Chondrocyte (in vitro differentiated cells): ENCODE measurements around the gene GGPS1. TPM values are rescaled to one million over a fixed set of nuclear protein-coding genes. Genes with fewer than 3 reads are reported as not detected.
"Not testable (repeated sequence)": the region's sequence is repeated elsewhere in the genome, so short reads cannot be mapped to it uniquely, and the experiment has no call there.

Source experiments
- DNase-seq: peaks from one replicate; pipeline ENCODE4 v3.0.0; 2021; ENCODE audit warnings: mixed read lengths, low spot score
- H3K27ac Mint-ChIP-seq: one replicate; pipeline ENCODE4 v1.8.0; 2021; ENCODE audit warnings: mild to moderate bottlenecking, moderate library complexity, mixed read lengths; ENCODE audit not compliant: unreplicated experiment
- H3K27me3 Mint-ChIP-seq: 2 replicates; pipeline ENCODE4 v1.8.0; 2021; ENCODE audit warnings: low read depth, mixed read lengths
- H3K36me3 Mint-ChIP-seq: 2 replicates; pipeline ENCODE4 v1.8.0; 2021; ENCODE audit warnings: low read depth, mixed read lengths
- H3K4me1 Mint-ChIP-seq: 2 replicates; pipeline ENCODE4 v1.8.0; 2021; ENCODE audit warnings: low read depth, mild to moderate bottlenecking, mixed read lengths
- H3K4me3 Mint-ChIP-seq: one replicate; pipeline ENCODE4 v1.8.0; 2021; ENCODE audit warnings: mild to moderate bottlenecking, moderate library complexity, mixed read lengths; ENCODE audit not compliant: unreplicated experiment
- H3K9me3 Mint-ChIP-seq: 2 replicates; pipeline ENCODE4 v1.8.0; 2021; ENCODE audit warnings: low read depth, mixed read lengths
- long read RNA-seq: library from polyadenylated mRNA; stranded (forward); transcript quantifications from one replicate; pipeline ENCODE4 v2.0.0, GENCODE V29; 2021
- total RNA-seq: library from RNA; stranded (reverse); gene quantifications from 3 replicates; pipeline ENCODE4 v1.2.1, GENCODE V29; 2021
- TF ChIP-seq, protein P1 (sequence below): fragments of 200-600 bp; sonication (generic); IDR thresholded peaks from 2 replicates; pipeline ENCODE4 v1.5.0; 2021; ENCODE audit warnings: antibody characterized with exemption, mild to moderate bottlenecking, moderate library complexity

The GGPS1 gene
- 39.1 to 44.5 TPM (median 39.4 TPM) in 3 replicates for total RNA-seq
- long read RNA-seq, transcript GGPS1-201 (4 exons, 2,895 nt), result major isoform, 69 of 76 reads
- long read RNA-seq, partial matches to known transcripts, result 0 of 76 reads
- long read RNA-seq, other reads (novel, unspliced or antisense), result 3 of 76 reads

DNA sequence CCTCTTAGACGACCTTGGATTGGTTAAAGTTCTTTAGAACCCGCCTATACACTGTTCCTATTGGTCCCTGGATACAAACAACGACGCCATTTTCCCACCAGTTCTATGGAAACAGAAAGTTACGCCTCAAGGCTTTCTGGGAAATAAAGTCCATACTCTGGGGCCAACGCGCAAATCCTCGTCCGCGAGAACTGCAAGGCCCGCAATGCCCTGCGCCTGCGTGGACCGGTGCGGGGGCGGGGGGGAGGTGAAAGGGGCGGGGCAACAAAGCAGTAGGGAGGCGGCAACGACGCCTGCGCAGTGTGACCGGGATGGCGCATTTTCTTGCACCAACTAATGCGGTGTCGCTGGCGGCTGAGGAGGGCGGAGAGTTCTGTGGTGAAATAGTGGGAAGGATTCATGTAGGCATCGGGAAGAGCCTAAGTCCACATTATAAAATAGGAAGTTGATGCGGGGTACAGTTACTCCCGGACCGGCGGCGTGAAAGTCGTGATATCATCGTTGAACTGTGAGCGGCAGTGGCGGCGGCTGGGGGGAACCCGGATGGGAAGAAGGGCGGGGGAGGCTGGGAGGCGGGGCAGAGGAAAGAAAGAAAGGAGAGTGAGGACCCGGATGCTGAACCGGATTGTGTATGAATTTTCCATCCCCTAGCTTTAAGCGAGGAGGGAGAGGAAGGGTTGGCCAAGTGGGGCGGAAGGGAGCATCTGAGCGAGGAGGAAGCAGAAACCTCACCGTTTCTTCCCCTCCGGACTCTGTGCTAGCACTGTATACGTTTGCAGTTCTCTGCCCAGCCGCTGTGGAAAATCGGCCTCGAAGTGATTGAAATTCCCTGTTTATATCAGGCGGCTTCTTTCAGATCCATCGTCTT, at the start of gene GGPS1:
Gene GGPS1, plus strand, starts transcription at position 300 of the 868 bp plus-strand sequence. CDS start 6,695 bp downstream, outside the sequence.
- DNase-seq, result peak; percentile 98
- TF ChIP-seq, protein P1, sequence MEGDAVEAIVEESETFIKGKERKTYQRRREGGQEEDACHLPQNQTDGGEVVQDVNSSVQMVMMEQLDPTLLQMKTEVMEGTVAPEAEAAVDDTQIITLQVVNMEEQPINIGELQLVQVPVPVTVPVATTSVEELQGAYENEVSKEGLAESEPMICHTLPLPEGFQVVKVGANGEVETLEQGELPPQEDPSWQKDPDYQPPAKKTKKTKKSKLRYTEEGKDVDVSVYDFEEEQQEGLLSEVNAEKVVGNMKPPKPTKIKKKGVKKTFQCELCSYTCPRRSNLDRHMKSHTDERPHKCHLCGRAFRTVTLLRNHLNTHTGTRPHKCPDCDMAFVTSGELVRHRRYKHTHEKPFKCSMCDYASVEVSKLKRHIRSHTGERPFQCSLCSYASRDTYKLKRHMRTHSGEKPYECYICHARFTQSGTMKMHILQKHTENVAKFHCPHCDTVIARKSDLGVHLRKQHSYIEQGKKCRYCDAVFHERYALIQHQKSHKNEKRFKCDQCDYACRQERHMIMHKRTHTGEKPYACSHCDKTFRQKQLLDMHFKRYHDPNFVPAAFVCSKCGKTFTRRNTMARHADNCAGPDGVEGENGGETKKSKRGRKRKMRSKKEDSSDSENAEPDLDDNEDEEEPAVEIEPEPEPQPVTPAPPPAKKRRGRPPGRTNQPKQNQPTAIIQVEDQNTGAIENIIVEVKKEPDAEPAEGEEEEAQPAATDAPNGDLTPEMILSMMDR, result no peak
- Mint-ChIP-seq H3K4me1 (peaks cover 29% of the 10 kb centered on the region), H3K27ac (no peak within 1 kb of the TSS), H3K27me3 (no peaks in the 10 kb centered on the region), H3K9me3 (no peaks in the 10 kb centered on the region), H3K36me3 (no peaks in the 10 kb centered on the region), H3K4me3 (no peak within 1 kb of the TSS)

DNA sequence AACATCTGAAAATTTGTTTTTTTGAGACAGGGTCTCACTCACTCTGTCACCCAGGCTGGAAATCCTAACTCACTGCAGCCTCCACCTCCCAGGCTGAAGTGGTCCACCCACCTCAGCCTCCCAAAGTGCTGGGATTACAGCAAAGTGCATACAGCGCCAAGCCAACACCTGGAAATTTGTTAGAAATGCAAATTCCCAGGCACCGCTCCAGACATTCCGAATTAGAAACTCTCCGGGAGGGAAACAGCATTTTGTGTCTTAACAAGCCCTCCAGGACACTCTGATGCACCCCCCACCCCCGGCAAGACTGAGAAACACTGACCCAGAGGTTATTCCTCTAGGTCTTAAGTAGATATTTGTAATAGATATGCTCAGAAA, 49.5 kb upstream of the GGPS1 start:
- Mint-ChIP-seq H3K4me3 (no peak overlapping the region), H3K4me1 (peaks cover 18% of the 10 kb centered on the region), H3K27ac (no peak overlapping the region), H3K27me3 (no peaks in the 10 kb centered on the region), H3K36me3 (no peaks in the 10 kb centered on the region), H3K9me3 (no peaks in the 10 kb centered on the region)
- DNase-seq, result no peak
- TF ChIP-seq, protein P1, result no peak

DNA sequence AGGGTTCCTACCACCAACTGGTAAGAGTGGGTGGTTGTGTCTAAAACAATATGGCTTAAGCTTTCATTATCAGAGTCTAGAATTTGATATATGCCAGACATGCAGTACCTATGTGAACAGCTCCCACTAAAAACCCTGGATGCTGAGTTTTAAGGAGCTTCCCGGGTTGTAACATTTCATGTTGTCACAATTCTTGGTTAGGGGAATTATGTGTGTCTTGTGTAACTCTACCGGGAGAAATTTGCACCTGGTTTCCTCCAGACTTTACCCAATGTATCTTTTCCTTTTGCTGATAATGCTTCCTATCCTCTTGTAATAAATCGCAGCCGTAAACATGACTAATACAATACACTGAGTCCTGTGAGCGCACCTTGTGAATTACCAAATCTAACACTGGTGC, 48.7 kb upstream of the GGPS1 start:
- no peaks in the 10 kb centered on the region for H3K27me3 Mint-ChIP-seq
- TF ChIP-seq, protein P1, result no peak
- no peak overlapping the region for H3K4me3 Mint-ChIP-seq
- no peak for DNase-seq
- no peaks in the 10 kb centered on the region for H3K36me3 Mint-ChIP-seq
- H3K27ac Mint-ChIP-seq, result no peak overlapping the region
- no peaks in the 10 kb centered on the region for H3K9me3 Mint-ChIP-seq
- peaks cover 18% of the 10 kb centered on the region for H3K4me1 Mint-ChIP-seq

DNA sequence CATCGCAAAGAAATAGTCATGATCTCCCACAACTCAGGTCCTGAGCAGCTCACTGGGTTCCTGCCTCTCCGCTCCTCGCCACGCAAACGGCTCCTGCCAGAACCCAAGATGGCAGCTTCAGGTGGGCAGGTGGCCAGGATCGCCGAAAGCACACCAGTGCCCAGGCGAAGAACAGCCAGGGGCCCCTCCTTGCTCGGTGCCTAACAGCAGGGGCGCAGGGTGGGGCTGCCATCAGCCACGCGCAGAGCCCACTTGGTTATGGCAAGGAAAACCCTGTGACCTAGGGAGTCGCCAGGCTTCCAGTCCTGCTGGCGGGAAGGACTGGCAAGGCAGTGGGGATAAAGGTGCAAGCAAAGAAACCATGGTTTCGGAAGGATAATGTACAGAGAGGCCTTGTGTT, 47.9 kb upstream of the GGPS1 start:
- H3K27ac Mint-ChIP-seq, result no peak overlapping the region
- H3K9me3 Mint-ChIP-seq, result no peaks in the 10 kb centered on the region
- H3K27me3 Mint-ChIP-seq, result no peaks in the 10 kb centered on the region
- no peak for DNase-seq
- H3K36me3 Mint-ChIP-seq, result no peaks in the 10 kb centered on the region
- TF ChIP-seq, protein P1, result no peak
- no peak overlapping the region for H3K4me3 Mint-ChIP-seq
- peaks cover 16% of the 10 kb centered on the region for H3K4me1 Mint-ChIP-seq

DNA sequence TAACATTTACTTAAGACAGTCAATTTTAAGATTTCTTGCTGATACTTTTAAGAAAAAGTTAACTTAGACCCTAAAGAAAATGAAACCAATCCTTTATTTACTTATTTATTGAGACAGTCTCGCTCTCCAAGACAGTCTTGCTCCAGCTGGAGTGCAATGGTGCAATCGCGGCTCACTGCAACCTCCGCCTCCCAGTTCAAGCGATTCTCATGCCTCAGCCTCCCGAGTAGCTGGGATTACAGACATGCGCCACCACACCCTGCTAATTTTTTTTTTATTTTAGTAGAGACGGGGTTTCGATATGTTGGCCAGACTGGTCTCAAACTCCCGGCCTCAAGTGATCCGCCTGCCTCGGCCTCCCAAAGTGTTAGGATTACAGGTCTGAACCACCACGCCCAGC, 44.7 kb upstream of the GGPS1 start:
- not testable (repeated sequence) for H3K4me3 Mint-ChIP-seq, H3K27ac Mint-ChIP-seq, H3K27me3 Mint-ChIP-seq, DNase-seq, H3K36me3 Mint-ChIP-seq, H3K9me3 Mint-ChIP-seq
- H3K4me1 Mint-ChIP-seq, result peaks cover 17% of the 10 kb centered on the region
